H1 (cell line): ENCODE results near the gene ASAH2B. TPM values are rescaled to one million over a fixed set of nuclear protein-coding genes. Genes with fewer than 3 reads are reported as not detected.
"Not testable (repeated sequence)": the region's sequence is repeated elsewhere in the genome, so short reads cannot be mapped to it uniquely, and the experiment has no call there.

Experiments used
- CTCF ChIA-PET: fragments of 300-600 bp; sonication (Branson Sonifier 250); formaldehyde crosslinking; loops from one replicate; lab custom pipeline; 2021; ENCODE audit not compliant: partially characterized antibody; lab: Charles Lee
- POLR2A ChIA-PET: fragments of 300-600 bp; sonication (Branson Sonifier 250); formaldehyde crosslinking; loops from one replicate; lab custom pipeline; 2021; ENCODE audit warnings: inconsistent platforms; ENCODE audit not compliant: partially characterized antibody; lab: Charles Lee
- DNase-seq, 2 experiments: peaks; one replicate each; pipeline versions ENCODE4 v3.0.0 to v3.0.0-alpha.2; 2010 to 2022; ENCODE audit warnings: low spot score in 2 of 2, low read depth in 1 of 2, mixed read lengths in 1 of 2
- FAIRE-seq: peaks from 2 replicates; lab custom pipeline; 2011; peaks lifted over from hg19 to GRCh38; lab: Jason Lieb, UNC
- H2AFZ ChIP-seq: 2 replicates; pipeline ENCODE4 v1.8.1; 2012; ENCODE audit warnings: low read length, inconsistent platforms
- H2AK5ac ChIP-seq: 2 replicates; pipeline ENCODE4 v1.6.1; 2013; ENCODE audit warnings: low read depth, low read length
- H2BK120ac ChIP-seq: replicated peaks from 2 replicates; pipeline ENCODE3; 2013; ENCODE audit warnings: low read depth, low read length, inconsistent platforms
- H2BK12ac ChIP-seq: 2 replicates; pipeline ENCODE4 v1.6.1; 2013; ENCODE audit warnings: low read depth, low read length
- H2BK15ac ChIP-seq: 2 replicates; pipeline ENCODE4 v1.6.1; 2013; ENCODE audit warnings: low read length
- H2BK20ac ChIP-seq: 2 replicates; pipeline ENCODE4 v1.6.1; 2013; ENCODE audit warnings: low read length
- H2BK5ac ChIP-seq: 2 replicates; pipeline ENCODE4 v1.6.1; 2013; ENCODE audit warnings: low read depth, low read length
- H3K14ac ChIP-seq: 2 replicates; pipeline ENCODE4 v1.6.1; 2013; ENCODE audit warnings: inconsistent platforms; ENCODE audit not compliant: insufficient read length
- H3K18ac ChIP-seq: 2 replicates; pipeline ENCODE4 v1.6.1; 2013; ENCODE audit warnings: low read length; ENCODE audit errors: extremely low read depth
- H3K23ac ChIP-seq: 2 replicates; pipeline ENCODE4 v1.6.1; 2013; ENCODE audit warnings: inconsistent platforms; ENCODE audit not compliant: insufficient read length
- H3K23me2 ChIP-seq: 2 replicates; pipeline ENCODE4 v1.6.1; 2013; ENCODE audit warnings: low read depth, low read length
- H3K27ac ChIP-seq: 2 replicates; pipeline ENCODE4 v1.6.1; 2011; ENCODE audit warnings: low read depth, low read length, inconsistent platforms
- H3K27me3 ChIP-seq, 4 experiments: replicated peaks in 1 of 4; 1 replicate in 1 of 4; 2 replicates in 3 of 4; pipeline versions ENCODE4 v1.6.1 to v1.8.1; 2011 to 2013; ENCODE audit warnings: low read length in 3 of 4, mild to moderate bottlenecking in 3 of 4, inconsistent platforms in 2 of 4, mixed read lengths in 2 of 4, moderate library complexity in 1 of 4; ENCODE audit not compliant: control insufficient read depth in 3 of 4, insufficient read depth in 3 of 4; ENCODE audit errors: extremely low read depth in 1 of 4
- H3K36me3 ChIP-seq, 4 experiments: 2 replicates each; pipeline versions ENCODE4 v1.6.1 to v1.8.1; 2011 to 2013; ENCODE audit warnings: mild to moderate bottlenecking in 4 of 4, low read length in 3 of 4, moderate library complexity in 2 of 4, control low read depth in 1 of 4, inconsistent platforms in 1 of 4; ENCODE audit not compliant: insufficient read depth in 4 of 4, control insufficient read depth in 2 of 4
- H3K4ac ChIP-seq: replicated peaks from 2 replicates; pipeline ENCODE3; 2013; ENCODE audit warnings: low read length, low read depth, mixed read lengths, inconsistent platforms; ENCODE audit not compliant: insufficient read length
- H3K4me1 ChIP-seq, 4 experiments: replicated peaks in 1 of 4; 1 replicate in 1 of 4; 2 replicates in 3 of 4; pipeline versions ENCODE4 v1.6.1 to v1.8.1; 2011 to 2013; ENCODE audit warnings: low read length in 3 of 4, inconsistent platforms in 2 of 4, mixed read lengths in 1 of 4; ENCODE audit not compliant: insufficient read depth in 4 of 4, control insufficient read depth in 3 of 4
- H3K4me2 ChIP-seq, 2 experiments: 2 replicates each; pipeline versions ENCODE4 v1.6.1 to v1.8.1; 2011 to 2013; ENCODE audit warnings: low read depth in 2 of 2, low read length in 2 of 2, control low read depth in 1 of 2, inconsistent platforms in 1 of 2, mild to moderate bottlenecking in 1 of 2; ENCODE audit not compliant: insufficient read depth in 1 of 2
- H3K4me3 ChIP-seq, 4 experiments: fragments of 200-600, 300-600 bp in 1 of 4; sonication (generic), shearing (Covaris generic), sonication (Bioruptor Twin) in 1 of 4; 2 replicates each; pipeline versions ENCODE4 v1.5.1 to v1.8.1; 2011 to 2016; ENCODE audit warnings: low read length in 4 of 4, low read depth in 3 of 4, control low read depth in 2 of 4, inconsistent platforms in 2 of 4, mild to moderate bottlenecking in 2 of 4, mixed read lengths in 1 of 4, moderate library complexity in 1 of 4; ENCODE audit not compliant: insufficient read depth in 2 of 4; ENCODE audit errors: extremely low read depth in 1 of 4
- H3K56ac ChIP-seq: replicated peaks from 2 replicates; pipeline ENCODE3; 2013; ENCODE audit warnings: low read depth, mild to moderate bottlenecking, mixed read lengths, low read length, inconsistent platforms; ENCODE audit not compliant: insufficient read length
- H3K79me1 ChIP-seq: 2 replicates; pipeline ENCODE4 v1.6.1; 2013; ENCODE audit warnings: low read depth, low read length, control low read depth
- H3K79me2 ChIP-seq, 2 experiments: 2 replicates each; pipeline versions ENCODE4 v1.6.1 to v1.8.1; 2012 to 2013; ENCODE audit warnings: low read length in 2 of 2, mild to moderate bottlenecking in 2 of 2, inconsistent platforms in 1 of 2; ENCODE audit not compliant: insufficient read depth in 2 of 2, control insufficient read depth in 1 of 2
- H3K9ac ChIP-seq, 4 experiments: replicated peaks in 1 of 4; 1 replicate in 1 of 4; 2 replicates in 3 of 4; pipeline versions ENCODE4 v1.6.1 to v1.8.1; 2011 to 2013; ENCODE audit warnings: low read depth in 3 of 4, low read length in 3 of 4, control low read depth in 2 of 4, mild to moderate bottlenecking in 2 of 4, moderate library complexity in 2 of 4, inconsistent platforms in 1 of 4; ENCODE audit errors: extremely low read depth in 1 of 4
- H3K9me3 ChIP-seq, 2 experiments: 2 replicates each; pipeline versions ENCODE4 v1.6.1 to v1.8.1; 2012 to 2013; ENCODE audit warnings: mild to moderate bottlenecking in 2 of 2, moderate library complexity in 2 of 2, control low read depth in 1 of 2, inconsistent platforms in 1 of 2, low read depth in 1 of 2, low read length in 1 of 2, mixed read lengths in 1 of 2; ENCODE audit not compliant: insufficient read depth in 2 of 2
- H4K20me1 ChIP-seq, 2 experiments: replicated peaks in 1 of 2; 2 replicates each; pipeline versions ENCODE3 to v1.8.1; 2011 to 2013; ENCODE audit warnings: inconsistent platforms in 2 of 2, low read length in 2 of 2, mild to moderate bottlenecking in 1 of 2; ENCODE audit not compliant: insufficient read depth in 2 of 2, control insufficient read depth in 1 of 2
- H4K5ac ChIP-seq: 2 replicates; pipeline ENCODE4 v1.6.1; 2013; ENCODE audit warnings: low read length, low read depth, mixed read lengths, inconsistent platforms; ENCODE audit not compliant: insufficient read length
- H4K8ac ChIP-seq: 2 replicates; pipeline ENCODE4 v1.8.0; 2013; ENCODE audit warnings: mild to moderate bottlenecking, moderate library complexity, low read length, inconsistent platforms; ENCODE audit not compliant: insufficient read depth; ENCODE audit errors: extremely low read depth
- H4K91ac ChIP-seq: replicated peaks from 2 replicates; pipeline ENCODE3; 2013; ENCODE audit warnings: low read length, mixed read lengths, inconsistent platforms; ENCODE audit not compliant: insufficient read length
- WGBS, 2 experiments: shearing (Covaris generic) in 1 of 2; methylation state at CpG; one replicate each; pipeline versions ENCODE4 v1.1.6 to v1.1.7; 2013 to 2015; ENCODE audit warnings: low lambda C conversion rate in 2 of 2, mixed read lengths in 2 of 2, inconsistent platforms in 1 of 2, low coverage in 1 of 2, missing lambda C conversion rate in 1 of 2; ENCODE audit not compliant: insufficient replicate concordance in 2 of 2, insufficient coverage in 1 of 2, insufficient read length in 1 of 2; ENCODE audit errors: extremely low coverage in 1 of 2, missing lambda C conversion rate in 1 of 2; 5-methylcytosine and 5-hydroxymethylcytosine counted together
- polyA plus RNA-seq, 7 experiments: library from polyadenylated mRNA; depleted of rRNA in 3 of 7; stranded (reverse) in 5 of 7; unstranded in 2 of 7; fragments of >200 nt in 5 of 7; fragments of 200-250 nt in 2 of 7; gene quantifications; 1 replicate in 5 of 7; 2 replicates in 1 of 7; 4 replicates in 1 of 7; pipeline versions ENCODE4 v1.2.1 to v1.2.3, GENCODE V29; 2011 to 2013; ENCODE audit warnings: missing spikeins in 2 of 7, mixed read lengths in 2 of 7
- total RNA-seq: library from RNA; stranded (reverse); fragmentation: NEBNext Ultra II Directional; extraction: Animal tissue kit (Norgen Biotek cat#: 25700); gene quantifications from 2 replicates; pipeline ENCODE4 v1.2.1, GENCODE V29; 2021

Gene ASAH2B
- total and polyA plus RNA-seq, 2 of the 8 experiments (the other 6 are each of a cell fraction or from before 2014, with no cell fraction given) = 3.6 to 4.7 TPM

DNA sequence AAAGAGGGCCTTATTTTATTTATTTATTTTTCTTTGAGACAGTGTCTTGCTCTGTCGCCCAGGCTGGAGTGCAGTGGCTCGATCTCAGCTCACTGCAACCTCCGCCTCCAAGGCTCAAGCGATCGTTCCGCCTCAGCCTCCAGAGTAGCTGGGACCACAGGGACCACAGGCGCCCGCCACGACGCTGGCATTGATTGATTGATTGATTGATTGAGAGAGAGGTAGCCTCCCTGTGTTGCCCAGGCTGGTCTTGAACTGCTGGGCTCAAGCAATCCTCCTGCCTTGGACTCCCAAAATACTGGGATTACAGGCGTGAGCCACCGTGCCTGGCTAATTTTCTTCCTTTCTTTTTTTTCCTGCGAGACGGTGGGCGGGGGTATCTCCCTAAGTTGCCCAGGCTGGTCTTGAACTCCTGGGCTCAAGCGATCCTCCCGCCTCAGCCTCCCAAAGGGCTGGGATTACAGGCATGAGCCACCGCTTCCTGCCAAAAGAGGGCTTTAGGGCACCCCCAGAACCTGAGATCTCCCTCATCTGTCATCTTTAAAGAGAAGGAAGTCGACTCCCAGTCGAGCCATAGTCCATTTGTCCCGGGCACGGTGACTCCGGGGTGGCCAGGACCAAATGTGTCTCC, 634 bp upstream of the ASAH2B start:
- ChIA-PET POLR2A (interaction anchor here (0.7 to 1.2 kb wide), 3 partner anchors 40 to 209 kb away, joined by 3 read pairs; no protein-coding TSS in a partner anchor), CTCF (interaction anchor here (1.0 kb wide), 1 partner anchor 19 kb away, joined by 3 read pairs; no protein-coding TSS in a partner anchor)
- H3K4me1 ChIP-seq, H3K4ac ChIP-seq, H3K56ac ChIP-seq, H3K79me1 ChIP-seq, H3K23ac ChIP-seq, H2BK12ac ChIP-seq, H3K14ac ChIP-seq, H3K23me2 ChIP-seq, H3K36me3 ChIP-seq, H4K20me1 ChIP-seq, H2BK20ac ChIP-seq, H3K9me3 ChIP-seq, H2BK15ac ChIP-seq, H3K79me2 ChIP-seq, FAIRE-seq, H3K27me3 ChIP-seq, H2BK120ac ChIP-seq, H2AK5ac ChIP-seq, DNase-seq: not testable (repeated sequence)
- peak overlapping the region; percentile 66; the same call in 1 of the 2 replicates for H2BK5ac ChIP-seq
- H3K18ac ChIP-seq = peak overlapping the region; percentile 87; the same call in 1 of the 2 replicates
- 67% methylated on average over 18 of the region's 23 CpGs; no CpG with 5 or more reads in 1 of the 2 experiments for WGBS, 2 experiments
- H3K27ac ChIP-seq = peak overlapping the region; percentile 45; the same call in 1 of the 2 replicates
- peak overlapping the region; percentile 19 for H4K91ac ChIP-seq
- peak overlapping the region; percentile 80 to 96 for H3K4me2 ChIP-seq
- peak overlapping the region; percentile 77 for H4K5ac ChIP-seq
- peak overlapping the region; percentile 82 to 86 (median 84) for H3K4me3 ChIP-seq
- H2AFZ ChIP-seq = peak overlapping the region; percentile 95; the same call in 1 of the 2 replicates
- H3K9ac ChIP-seq = peak overlapping the region; percentile 40 to 78 (median 65); a peak in 5 of 7 replicates
- H4K8ac ChIP-seq = peak overlapping the region; percentile 86; the same call in 1 of the 2 replicates
